HPDE6-E6E7 (cell line): ENCODE measurements around the gene MED26.
"Not testable (repeated sequence)": the region's sequence is repeated elsewhere in the genome, so short reads cannot be mapped to it uniquely, and the experiment has no call there.

Experiments used
- DNase-seq: peaks from one replicate; pipeline ENCODE4 v3.0.0; 2011; ENCODE audit warnings: missing footprints; ENCODE audit errors: extremely low spot score

MED26 gene, protein sequence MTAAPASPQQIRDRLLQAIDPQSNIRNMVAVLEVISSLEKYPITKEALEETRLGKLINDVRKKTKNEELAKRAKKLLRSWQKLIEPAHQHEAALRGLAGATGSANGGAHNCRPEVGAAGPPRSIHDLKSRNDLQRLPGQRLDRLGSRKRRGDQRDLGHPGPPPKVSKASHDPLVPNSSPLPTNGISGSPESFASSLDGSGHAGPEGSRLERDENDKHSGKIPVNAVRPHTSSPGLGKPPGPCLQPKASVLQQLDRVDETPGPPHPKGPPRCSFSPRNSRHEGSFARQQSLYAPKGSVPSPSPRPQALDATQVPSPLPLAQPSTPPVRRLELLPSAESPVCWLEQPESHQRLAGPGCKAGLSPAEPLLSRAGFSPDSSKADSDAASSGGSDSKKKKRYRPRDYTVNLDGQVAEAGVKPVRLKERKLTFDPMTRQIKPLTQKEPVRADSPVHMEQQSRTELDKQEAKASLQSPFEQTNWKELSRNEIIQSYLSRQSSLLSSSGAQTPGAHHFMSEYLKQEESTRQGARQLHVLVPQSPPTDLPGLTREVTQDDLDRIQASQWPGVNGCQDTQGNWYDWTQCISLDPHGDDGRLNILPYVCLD

DNA sequence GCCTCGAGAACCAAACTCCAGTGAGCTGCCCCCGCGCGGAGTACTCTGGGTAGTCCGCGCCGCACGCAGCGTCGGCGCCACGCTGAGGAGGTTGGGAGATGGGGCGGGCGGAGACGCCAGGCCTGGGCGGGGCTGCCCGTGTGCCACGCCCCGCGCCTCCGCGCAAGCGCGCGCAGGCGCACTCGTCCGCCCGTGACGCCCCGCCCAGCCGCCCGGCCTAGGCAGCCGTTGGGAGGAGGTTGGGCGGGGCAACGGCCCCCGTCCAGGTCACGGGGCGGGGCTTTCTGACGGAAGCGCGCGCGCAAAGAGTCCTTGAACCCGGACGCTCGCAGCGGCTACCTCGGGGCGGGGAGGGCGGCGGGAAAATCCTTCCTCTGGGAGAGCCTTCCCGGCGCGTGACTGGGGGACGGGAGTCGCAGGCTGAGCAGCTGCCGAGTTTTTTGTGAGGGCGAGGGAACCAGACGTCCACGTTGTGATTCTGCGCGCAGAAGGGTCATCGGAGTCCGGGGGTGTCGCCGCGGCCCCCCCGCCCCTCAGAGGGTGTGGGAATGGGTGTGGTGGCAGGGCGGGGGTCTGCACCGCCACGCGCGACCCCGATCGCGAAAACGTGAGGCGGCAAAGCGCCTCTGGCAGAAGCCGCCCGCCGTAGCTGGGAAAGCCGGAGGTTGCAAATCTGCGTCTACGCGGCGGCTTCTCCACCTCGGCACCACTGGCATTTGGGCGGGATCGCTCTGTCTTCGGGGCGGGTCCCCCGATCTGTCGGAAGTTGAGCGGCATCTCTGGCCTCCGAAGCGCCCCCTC lies at the start of gene MED26:
MED26 (minus strand) TSS at position 22 of the 801 bp plus-strand sequence. CDS start 261 bp downstream, outside the sequence.
- peak; percentile 90 for DNase-seq

DNA sequence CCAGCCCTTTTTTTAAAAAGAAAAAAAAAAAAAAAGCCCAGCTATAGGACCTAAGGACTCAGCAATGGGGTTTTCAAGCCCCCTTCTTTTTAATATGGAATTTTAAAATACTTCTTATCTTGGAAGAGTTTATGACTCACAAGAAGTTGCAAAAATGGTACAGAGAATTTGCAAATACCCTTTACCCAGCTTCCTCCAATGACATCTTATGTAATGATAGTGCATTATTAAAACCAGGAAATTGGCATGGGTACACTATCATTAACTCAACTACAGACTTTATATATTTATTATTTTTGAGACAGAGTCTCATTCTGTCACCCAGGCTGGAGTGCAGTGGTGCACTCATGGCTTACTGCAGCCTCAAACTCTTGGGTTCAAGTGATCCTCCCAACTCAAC lies 49.1 kb upstream of the MED26 start:
- no peak for DNase-seq

DNA sequence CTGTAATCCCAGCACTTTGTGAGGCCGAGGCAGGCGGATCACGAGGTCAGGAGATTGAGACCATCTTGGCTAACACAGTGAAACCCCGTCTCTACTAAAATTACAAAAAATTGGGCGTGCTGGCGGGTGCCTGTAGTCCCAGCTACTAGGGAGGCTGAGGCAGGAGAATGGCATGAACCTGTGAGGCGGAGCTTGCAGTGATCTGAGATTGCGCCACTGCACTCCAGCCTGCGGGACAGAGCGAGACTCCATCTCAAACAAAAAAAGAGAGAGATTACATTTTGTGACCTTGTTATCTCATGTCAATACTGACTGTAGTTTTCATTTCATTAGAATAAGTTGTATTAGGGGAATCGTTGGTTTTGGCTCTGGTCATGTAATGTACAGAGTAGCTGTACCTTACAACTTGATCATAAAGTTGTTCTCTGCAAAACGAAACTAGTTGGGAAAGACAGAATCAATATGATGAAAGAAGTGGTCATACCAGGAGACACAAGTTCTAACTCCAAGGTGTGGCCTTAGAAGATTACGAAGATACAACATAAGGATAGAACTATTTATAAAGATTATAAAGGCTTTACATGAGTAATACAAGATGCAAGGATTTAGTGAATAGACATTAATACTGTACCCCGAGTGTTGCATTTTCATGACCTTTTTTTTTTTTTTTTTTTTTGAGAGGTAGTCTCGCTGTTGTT lies 48.2 kb upstream of the MED26 start:
- no peak for DNase-seq

DNA sequence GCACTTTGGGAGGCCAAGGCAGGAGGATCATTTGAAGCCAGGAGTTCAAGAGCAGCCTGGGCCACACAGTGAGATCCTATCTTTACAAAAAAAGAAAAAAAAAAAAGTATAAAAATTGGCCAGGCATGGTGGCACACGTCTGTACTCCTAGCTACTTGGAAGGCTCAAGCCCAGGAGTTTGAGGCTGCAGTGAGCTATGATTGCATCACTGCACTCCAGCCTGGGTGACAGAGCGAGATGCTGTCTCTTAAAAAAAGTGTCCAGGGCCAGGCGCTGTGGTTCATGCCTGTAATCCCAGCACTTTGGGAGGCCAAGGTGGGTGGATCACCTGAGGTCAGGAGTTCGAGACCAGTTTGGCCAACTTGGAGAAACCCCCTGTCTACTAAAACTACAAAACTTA lies 45.8 kb upstream of the MED26 start:
- DNase-seq: not testable (repeated sequence)

DNA sequence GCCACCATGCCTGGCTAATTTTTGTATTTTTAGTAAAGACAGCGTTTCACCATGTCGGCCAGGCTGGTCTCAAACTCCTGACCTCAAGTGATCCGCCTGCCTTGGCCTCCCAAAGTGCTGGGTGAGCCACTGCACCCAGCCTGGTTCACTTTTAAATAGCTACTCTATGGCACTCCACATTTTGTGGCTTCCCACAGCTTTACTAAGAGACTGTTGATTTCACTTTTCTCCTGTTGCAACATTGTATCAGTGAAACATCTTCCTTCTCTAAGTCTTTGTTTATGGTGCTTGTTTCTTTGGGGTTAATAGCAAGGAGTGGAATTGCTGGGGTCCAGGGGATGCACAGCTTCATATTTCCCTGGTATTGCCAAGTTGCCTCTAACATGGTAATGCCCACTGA lies 45.2 kb upstream of the MED26 start:
- DNase-seq: no peak

DNA sequence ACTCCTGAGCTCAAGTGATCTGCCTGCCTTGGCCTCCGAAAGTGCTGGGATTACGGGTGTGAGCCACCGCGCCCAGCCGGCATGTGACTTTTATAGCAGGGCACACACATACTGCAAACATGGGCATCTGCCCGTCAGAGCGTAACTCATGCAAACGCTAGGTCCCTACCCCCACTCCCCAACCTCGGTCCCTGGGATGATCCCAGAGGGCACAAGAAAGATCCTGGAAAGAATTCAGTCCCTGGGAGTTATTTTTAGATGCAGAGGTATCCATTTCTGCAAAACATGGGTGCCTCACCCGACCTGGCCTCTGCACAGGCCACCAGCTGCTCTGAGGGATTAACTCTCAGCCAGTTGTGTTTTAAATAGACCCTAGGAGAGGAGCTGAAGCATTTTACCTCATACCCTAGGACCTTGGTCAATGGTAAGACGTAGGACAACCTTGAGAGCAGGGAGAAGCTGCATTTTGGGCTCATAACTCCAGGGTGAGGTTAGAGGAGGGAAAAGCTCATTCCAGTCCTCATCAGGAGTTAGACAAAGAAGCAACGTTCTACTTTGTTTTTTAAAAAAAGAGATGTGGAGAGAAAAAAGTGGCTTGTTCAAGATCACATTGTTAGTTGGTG lies 43.8 kb upstream of the MED26 start:
- no peak for DNase-seq

DNA sequence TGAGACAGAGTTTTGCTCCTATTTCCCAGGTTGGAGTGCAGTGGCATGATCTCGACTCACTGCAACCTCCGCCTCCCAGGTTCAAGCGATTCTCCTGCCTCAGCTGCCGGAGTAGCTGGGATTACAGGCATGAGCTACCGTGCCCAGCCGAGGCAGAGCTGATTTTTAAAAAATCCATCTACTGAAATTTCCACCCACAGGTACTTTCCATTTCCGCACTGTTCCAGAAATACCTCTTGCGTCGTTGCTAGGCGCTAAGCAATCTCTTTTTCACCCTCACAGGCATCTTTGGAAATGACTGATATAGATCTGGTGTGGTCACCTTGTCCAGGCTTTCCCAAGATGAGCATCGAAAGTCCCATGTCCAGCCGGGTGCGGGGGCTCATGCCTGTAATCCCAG lies 42.3 kb upstream of the MED26 start:
- no peak for DNase-seq

DNA sequence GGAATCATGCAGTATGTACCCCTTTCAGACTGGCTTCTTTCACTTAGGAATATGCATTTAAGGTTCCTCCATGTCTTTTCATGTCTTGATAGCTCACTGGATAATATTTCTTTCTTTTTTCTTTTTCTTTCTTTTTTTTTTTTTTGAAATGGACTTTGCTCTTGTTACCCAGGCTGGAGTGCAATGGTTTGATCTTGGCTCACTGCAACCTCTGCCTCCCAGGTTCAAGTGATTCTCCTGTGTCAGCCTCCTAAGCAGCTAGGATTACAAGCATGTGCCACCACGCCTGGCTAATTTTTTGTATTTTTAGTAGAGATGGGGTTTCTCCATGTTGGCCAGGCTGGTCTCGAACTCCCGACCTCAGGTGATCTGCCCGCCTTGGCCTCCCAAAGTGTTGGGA lies 40.7 kb upstream of the MED26 start:
- not testable (repeated sequence) for DNase-seq

DNA sequence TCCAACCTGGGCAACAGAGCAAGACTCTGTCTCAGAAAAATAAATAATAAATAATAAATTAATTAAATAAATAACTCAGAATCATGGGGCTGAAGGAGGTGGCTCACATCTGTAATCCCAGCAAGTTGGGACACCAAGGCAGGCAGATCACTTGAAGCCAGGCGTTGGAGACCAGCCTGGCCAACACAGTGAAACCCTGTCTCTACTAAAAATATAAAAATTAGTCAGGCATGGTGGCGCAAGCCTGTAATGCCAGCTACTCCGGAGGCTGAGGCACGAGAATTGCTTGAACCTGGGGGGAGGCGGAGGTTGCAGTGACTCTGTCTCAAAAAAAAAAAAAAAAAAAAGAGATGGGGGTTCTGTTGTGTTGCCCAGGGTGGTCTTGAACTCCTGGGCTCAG lies 40.2 kb upstream of the MED26 start:
- no peak for DNase-seq

DNA sequence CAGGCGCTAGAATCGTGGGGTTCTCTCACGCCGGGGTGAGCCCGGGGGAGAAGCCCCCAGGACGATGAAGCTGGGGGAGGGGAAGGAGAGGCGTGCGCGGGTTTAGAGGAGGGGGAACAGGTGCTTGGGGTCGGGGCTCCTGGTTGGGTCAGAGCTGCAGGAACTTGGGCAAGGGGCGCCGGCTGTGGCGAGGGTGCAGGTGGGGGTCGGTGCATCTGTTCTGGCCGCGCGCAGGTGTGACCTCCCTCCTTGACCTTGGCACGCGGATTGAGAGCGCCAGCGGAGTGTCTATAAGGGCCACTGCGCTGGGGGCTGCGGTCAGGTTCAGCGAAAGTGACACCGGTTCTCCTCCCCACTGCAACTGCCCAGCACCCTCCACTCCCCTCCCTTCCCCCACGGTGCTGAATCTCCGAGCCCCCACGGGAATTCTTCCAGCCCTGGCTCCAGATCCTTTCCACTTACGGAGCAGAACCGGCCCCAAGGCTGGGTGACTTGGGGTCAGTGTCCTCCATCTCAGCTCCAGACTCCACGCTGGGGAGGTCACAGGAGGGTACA lies 33.6 kb upstream of the MED26 start:
- no peak for DNase-seq

DNA sequence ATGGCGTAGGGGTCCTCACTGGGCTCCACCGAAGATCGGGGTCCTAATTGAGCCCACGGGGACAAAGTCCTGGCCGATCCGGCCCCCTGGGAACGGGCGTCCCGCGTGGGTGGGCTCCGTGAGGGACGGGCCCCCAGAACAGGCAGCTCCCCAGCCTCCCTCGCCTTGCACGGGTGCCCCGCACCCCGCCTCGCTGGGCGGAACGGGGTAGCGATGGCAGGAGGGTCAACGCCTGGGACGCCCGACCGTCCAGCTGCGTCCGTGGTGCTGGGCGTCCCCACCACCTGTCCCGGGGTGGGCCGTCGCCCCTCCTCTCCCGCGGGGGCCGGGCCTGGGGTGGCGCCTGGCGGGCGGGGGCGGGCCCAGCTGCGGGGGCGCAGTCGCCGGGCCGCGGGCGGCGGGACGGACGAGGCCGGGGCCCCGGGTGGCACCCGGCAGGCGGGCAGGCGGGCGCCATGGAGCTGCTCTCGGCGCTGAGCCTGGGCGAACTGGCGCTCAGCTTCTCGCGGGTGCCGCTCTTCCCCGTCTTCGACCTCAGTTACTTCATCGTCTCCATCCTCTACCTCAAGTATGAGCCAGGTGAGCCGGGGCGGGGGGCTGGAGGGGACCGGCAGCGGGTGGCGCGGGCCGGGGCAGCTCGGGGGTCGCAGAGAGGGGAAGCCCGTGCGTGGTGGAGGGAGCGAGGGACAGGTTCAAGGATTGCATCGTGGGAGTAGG lies 32.9 kb upstream of the MED26 start, which contains the start of gene TMEM38A:
TMEM38A (plus strand) TSS at position 377 of the 717 bp plus-strand sequence; CDS start at position 456, 79 bp downstream.
- DNase-seq: peak; percentile 39

DNA sequence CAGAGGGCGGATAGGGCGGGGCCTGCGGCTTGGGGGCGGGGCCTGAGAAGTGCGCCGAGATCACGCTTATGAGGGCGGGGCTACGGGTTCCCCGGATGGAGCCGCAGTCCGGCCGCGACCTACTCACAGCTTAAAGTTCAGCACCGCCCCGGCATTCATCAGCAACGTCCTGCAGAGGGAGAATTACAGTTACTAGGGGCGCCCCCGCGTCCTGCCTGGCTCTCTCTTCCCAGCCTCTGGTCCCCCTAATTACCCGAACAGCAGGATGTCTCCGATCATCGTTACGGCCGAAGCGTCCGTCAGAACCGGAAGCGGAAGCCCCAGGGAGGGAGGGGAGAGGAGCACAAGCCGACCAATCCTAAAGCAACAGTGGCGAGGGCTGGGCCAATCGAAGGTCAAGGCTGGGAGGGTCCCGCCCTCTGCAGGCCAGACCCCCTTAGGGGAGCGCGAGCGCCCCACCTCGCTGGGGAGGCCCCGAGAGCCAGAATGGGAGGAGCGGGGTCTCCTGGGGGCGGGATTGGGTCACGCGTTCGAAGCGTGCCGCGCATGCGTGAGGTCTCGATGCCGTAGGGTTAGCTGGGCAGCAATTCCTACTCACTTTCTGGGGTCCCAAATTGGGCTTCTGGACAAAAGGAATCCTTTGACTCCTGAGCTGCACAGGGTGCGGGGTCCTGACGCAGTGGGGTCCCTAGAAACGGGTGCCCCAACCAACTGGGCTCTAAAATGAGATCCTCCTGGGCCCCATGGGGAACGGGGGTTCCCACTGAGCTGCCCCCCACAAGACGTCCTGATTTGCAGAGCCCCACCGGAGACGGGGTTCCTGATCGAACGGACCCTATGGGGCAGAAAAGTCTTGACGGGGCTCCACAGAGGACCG lies 32.1 kb upstream of the MED26 start, which contains the start of gene SMIM7:
SMIM7 (minus strand) TSS at position 313 of the 877 bp plus-strand sequence; CDS start at position 279, 34 bp downstream.
- peak; percentile 99 for DNase-seq

DNA sequence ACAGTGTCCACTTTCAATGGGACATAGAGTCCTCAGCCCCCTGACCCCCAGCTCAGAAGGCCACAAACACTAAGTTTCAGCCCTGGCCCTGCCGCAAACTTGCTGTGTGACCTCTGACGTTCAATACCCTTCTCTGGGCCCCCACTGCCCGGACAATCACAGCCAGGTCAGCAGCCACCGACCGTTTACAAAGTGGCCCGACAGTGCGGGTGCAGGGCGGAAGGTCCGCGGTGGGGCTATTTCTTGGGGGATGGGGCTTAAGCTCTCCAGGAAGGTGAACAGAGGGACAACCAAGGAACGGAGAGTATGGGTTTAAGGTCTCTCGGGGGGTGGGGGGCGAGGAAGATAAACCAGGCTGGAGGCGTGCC lies 31.4 kb upstream of the MED26 start:
- DNase-seq: no peak

DNA sequence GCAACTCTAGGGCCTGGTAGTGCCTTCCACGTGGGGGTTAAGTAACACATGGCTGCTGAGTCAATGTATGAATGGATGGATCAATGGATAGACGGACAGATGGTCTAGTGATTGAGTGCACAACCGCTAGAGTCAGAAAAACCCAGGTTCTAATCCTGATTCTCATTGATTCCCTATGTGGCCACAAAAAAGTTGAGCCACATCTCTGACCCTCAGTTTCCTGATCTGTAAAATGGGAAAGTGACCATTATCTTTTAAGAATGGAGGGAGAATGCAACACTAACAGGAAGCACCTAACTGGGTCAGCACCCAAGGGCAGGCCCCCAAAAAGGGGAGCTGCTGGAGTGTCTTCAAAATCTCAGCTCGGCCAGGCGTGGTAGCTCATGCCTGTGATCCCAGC lies 29.4 kb upstream of the MED26 start:
- DNase-seq: no peak

DNA sequence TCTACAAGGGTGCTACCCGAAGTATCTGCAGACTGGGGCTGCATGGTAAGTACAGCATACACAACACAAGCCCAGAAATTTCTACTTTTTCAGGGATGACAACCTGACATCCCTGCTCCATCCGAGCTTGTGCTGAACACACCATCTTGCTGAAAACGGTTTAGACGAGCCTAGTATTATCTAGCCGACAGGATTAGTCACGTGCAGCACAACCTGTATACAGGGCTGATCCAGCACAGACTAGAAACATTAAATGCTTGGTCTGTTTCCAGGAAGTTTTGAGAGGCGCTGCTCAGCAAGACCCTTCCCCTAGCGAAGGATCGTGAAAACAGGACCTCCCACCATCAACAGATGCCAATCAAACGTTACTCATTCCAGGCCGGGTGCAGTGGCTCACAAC lies 27.7 kb upstream of the MED26 start:
- DNase-seq: no peak

DNA sequence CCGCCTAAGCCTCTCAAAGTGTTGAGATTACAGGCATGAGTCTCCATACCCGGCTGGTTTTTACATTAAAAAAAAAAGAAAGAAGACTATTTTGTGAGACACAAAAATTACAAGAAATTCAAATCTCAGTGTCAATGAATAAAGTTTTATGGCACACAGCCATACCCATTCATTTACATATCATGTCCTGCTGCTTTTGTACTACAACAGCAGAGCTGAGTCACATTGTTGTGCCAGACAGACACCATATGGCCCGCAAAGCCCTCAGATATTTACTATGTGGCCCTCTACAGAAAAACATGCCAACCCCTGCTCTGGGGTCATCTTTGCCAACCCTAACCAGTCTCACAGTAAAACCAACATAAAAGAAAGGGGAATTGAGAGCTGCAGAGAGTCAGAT lies 26.6 kb upstream of the MED26 start:
- DNase-seq: no peak

DNA sequence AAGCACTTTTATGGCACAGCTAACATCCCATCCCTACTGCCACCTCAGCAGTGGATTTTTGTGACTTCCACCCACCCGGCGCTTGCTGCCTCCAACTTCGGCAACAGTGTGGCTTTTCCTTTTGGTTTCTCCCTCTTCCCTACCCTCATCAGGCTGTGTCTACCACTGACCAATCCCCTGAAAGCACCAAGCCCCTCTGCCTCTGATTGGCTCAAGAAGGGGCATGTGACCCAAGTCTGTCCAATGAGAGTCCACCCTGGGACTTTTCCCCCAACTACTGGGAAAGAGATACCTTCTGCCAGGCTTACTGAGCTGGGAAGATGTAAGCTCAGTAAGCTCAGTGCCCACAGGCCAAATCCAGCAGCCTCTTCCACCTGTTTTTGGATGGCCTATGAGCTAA lies 26.1 kb upstream of the MED26 start:
- DNase-seq: no peak

DNA sequence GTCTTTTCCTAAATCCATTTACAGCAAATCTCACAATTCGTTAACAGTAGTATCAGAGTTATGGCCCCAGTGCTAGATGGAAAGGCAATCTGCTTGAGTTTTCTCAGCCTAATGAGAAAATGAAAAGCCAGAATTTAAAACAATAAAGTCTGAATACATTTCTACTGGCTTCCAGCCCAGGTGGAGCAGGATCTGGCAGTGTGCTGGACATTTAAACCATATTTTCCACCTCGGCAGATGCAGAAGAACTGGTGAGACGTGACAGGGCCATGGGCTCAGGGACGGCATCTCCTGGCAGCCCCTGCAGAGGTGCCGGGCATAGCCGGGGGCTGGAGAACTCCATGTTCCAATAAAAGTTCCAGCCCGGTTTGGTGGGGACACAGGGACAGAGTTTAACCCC lies 24.9 kb upstream of the MED26 start:
- no peak for DNase-seq
